Endothelial cell of umbilical vein (primary cell): ENCODE measurements around the gene MKLN1.

Source experiments
- EZH2 ChIP-seq: IDR thresholded peaks from 2 replicates; pipeline ENCODE4 v1.6.1; 2012; ENCODE audit warnings: borderline replicate concordance, low read depth, mild to moderate bottlenecking, moderate library complexity, low read length, inconsistent platforms; ENCODE audit not compliant: severe bottlenecking
- POLR2A ChIP-seq: IDR thresholded peaks from 2 replicates; pipeline ENCODE4 v1.6.1; 2012; ENCODE audit warnings: low read depth, mild to moderate bottlenecking, control low read depth, low read length

- no peak for TF ChIP-seq EZH2
- TF ChIP-seq POLR2A, result no peak
Measured at GRCh38 chr7:131455001-131455400, 127.3 kb downstream of the MKLN1 start.
